Fibroblast of skin of right quadriceps (primary cell): ENCODE results near the gene CARNS1.

Experiments
- DNase-seq: peaks from one replicate; pipeline ENCODE4 v3.0.0-alpha.2; 2013

CARNS1 gene

GRCh38 chr11:67468759-67469507 is 53.5 kb downstream of the CARNS1 start, which contains the start of gene TMEM134:
Gene TMEM134 (minus strand): TSS chr11:67469251. CDS start chr11:67469192, 59 bp downstream.
- DNase-seq: peak; percentile 92

- DNase-seq: no peak
Measured at GRCh38 chr11:67469508-67469811, 54.0 kb downstream of the CARNS1 start.

- no peak for DNase-seq
Measured at GRCh38 chr11:67470337-67471002, 55.0 kb downstream of the CARNS1 start.

GRCh38 chr11:67472882-67473281 is 57.4 kb downstream of the CARNS1 start:
- DNase-seq: no peak
